ENCODE measurements around the gene HMOX2.

The HMOX2 gene

DNA sequence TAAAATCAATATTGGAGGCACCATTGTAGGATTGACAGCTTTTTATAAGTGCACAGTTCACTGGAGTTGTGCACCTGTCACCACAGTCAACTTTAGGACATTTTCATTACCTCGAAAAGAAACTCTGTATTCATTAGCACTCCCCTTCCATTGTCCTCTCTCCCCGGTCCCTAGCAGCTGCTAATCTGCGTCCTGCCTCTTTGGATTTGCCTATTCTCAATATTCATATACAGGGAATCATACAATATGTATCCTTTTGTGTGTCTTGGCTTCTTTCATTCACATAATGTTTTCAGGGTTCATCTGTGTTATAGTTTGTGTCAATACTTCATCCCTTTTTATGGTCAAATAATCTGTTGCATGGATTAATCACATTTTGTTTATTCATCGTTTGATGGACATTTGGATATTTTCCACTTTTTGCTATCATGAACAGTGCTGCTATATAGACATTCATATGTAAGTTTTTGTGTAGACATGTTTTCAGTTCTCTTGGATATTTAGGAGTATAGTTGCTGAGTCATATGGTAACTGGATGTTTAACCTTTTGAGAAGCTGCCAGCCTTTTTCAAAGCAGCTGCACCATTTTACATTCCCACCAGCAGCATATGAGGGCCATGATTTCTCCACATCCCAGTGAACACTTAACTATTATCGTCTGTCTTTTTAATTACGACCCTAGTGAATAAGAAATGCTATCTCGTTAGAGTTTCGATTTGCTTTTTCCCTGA lies 40.7 kb upstream of the HMOX2 start:
- TF ChIP-seq, protein P1, sequence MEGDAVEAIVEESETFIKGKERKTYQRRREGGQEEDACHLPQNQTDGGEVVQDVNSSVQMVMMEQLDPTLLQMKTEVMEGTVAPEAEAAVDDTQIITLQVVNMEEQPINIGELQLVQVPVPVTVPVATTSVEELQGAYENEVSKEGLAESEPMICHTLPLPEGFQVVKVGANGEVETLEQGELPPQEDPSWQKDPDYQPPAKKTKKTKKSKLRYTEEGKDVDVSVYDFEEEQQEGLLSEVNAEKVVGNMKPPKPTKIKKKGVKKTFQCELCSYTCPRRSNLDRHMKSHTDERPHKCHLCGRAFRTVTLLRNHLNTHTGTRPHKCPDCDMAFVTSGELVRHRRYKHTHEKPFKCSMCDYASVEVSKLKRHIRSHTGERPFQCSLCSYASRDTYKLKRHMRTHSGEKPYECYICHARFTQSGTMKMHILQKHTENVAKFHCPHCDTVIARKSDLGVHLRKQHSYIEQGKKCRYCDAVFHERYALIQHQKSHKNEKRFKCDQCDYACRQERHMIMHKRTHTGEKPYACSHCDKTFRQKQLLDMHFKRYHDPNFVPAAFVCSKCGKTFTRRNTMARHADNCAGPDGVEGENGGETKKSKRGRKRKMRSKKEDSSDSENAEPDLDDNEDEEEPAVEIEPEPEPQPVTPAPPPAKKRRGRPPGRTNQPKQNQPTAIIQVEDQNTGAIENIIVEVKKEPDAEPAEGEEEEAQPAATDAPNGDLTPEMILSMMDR (IDR thresholded peaks at IDR 0.05): no peak

DNA sequence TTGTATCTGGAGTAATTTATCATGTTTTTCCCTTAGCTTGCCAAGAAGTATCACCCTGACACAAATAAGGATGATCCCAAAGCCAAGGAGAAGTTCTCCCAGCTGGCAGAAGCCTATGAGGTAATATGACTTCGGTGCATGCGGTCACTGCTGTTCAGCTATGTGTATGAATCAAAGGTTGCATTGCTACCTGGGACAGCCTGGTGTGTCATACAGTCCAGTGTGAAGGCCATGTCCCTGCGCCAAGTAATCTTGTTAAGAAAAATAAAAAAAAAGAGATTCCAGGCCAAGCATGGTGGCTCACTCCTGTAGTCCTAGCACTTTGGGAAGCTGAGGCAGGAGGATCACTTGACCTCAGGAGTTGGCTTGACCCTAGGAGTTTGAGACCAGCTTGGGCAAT lies 38.8 kb upstream of the HMOX2 start:
- TF ChIP-seq, protein P1 (IDR thresholded peaks at IDR 0.05): no peak

DNA sequence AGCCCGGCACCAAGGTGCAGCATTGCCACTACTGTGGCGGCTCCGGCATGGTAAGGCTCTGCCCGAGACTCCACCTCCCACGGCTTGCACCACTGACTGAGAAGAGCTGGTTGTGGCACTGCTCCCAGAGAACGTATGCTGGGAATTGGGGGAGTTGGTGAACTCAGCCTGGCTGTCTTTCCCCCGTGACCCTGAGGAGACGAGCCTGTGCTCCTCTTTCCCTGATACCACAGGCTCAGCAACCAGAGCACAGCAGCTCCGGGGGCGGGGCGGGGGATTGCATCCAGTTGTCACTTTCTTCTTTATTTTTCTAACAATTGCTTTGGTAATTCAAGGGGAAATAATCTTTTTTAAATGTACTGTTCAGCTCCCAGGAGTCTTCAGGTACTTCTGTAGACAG lies 33.8 kb upstream of the HMOX2 start:
- TF ChIP-seq, protein P1 (IDR thresholded peaks at IDR 0.05): no peak

DNA sequence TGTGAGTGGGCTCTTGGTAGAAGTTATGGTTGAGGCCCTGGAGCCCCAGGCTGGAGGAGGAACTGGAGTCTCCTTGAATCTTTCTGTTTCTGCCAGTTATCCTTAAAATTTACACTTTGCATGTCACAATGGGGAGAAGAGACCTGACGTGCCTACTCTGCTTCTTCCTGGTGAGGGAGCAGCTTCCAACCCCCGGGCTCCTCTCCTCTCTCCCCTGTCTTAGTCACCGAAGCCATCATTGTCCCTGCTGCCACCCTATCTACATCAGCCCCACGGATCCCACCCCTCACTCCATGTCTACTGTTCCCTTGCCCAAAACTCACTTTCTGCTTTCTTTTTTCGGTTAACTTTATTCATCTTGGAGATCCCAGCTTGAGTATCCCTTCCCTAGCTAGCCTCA lies 32.9 kb upstream of the HMOX2 start:
- TF ChIP-seq, protein P1 (IDR thresholded peaks at IDR 0.05): no peak

DNA sequence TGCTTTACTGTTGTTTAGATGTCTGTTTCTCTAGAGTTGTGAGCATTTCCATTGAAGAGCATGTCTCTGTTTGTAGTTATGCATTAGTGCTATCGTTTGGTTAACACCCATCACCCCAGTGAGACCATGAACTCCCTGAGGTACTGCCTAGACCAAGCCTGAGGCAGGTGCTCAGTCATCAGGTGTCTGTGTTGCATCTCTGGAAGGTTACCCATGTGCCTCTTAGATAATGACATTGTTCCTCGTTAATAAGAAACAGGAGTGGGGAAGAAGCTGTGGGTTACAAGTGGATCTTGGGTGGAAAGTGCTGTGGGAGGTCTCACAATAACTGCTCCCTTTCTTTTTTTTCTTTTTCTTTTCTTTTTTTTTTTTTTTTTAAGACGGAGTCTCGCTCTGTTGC lies 32.2 kb upstream of the HMOX2 start:
- TF ChIP-seq, protein P1 (IDR thresholded peaks at IDR 0.05): no peak

DNA sequence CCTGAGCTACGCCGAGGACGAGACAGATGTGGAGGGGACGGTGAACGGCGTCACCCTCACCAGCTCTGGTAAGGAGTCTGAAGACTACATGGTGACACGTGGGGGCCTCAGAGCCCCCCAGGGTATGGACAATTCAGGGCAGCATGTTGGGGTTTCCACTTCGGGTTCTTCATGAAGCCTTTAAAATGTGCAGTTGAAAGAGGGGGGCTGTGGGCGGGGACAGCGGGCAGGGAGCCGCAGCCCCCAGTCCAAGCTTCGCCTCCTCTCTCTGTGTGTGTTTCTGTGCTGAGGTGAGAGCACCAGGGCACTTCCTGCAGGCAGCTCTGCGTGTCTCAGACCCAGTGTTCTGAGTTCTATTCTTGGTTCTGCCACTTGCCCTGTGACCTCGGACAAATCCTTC lies 25.8 kb upstream of the HMOX2 start:
- TF ChIP-seq, protein P1 (IDR thresholded peaks at IDR 0.05): no peak

DNA sequence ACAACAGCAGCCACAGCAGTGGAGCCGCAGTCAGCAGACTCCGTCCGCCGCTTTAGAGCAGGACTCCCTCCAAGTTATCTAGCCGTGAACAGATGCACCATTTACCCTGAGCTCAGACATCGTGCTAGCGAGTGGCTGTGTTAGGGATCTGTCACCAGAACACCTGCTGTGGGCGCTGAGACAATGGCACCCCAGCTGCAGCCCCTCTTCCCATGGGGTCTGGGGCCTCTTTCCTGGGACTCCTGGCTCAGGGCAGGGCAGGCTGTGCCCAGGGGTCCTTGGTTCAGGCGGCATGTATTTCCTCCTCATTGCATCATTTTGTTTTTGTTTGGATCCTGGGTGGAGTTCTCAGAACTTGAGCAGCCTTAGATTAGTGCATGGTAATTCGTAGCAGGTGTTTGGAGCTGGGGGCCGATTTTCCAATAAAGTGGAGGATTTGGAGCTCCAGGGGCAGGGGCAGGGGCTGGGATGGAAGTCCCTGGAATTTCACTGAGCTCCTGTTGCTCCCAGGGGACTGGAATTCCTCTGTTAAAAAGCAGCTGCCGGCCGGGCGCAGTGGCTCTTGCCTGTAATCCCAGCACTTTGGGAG lies 25.2 kb upstream of the HMOX2 start:
- TF ChIP-seq, protein P1 (IDR thresholded peaks at IDR 0.05): no peak

All from LNCAP (cell line).